GM19438 (cell line): Measurements from ENCODE around the gene KRTAP10-4.
"Not testable (repeated sequence)": the region's sequence is repeated elsewhere in the genome, so short reads cannot be mapped to it uniquely, and the experiment has no call there.

Source experiments
- ATAC-seq: cut with Tn5 transposase; IDR thresholded peaks from one replicate; pipeline ENCODE4 v1.9.1; 2021; ENCODE audit warnings: low read depth; ENCODE audit not compliant: unreplicated experiment

Gene KRTAP10-4

DNA sequence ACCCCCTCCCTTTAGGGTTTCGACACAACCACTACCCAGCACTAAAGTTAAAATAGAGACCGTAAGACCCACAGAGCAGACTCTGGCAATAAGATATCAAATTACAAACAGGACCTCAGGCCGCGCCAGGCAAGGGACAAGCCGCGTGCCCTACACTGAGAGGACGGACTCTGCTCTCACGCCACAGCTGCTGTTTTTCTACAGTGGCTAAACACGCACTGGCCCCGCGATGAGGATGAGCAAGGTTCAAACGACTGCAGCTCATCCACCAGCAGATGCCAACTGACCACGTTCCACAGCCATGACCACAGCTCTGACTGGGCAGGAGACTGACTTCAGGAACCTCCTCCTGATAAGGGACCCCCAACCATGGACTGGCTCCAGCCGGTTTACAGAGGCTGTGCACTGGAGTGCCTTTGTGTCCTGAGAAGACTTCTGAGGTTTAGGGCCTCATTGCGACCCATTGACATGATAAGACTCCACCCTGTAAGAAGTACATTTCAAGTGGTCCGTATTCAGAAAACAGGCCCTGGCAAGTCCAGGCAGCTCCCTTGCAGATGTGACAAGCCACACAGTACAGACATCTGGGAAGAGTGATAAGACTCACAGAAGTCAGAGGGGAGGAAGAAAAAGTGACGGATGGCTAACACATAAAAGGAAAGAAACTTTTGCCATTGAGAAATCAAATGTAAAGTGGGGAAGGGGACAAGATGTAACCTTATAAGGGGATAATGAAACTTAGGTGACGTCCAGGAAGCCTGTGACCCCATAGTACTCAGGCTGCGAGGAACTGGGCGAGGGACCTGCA, 20.3 kb downstream of the KRTAP10-4 start:
- no peak for ATAC-seq

DNA sequence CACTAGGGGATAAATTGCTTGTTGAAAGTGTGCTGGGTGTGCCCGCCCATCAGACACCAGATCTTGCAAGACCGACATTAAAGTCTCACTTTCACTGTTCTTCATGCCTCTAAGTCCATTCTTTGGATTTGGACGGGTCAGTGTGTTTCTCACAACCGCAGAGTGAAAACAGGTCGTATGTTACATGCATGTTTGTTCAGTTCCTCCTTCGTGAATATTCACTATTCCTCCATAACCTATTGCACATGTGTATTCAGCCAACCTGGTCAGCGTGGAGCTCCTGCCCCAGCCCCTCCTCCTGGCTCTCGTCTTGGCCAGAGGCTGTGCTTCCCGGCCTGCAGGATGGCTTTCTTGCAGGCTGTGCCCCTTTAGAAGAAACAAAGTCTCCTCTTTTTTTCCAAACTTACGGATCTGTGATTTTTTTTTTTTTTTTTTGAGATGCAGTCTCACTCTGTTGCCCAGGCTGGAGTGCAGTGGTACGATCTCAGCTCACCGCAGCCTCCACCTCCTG, 20.9 kb downstream of the KRTAP10-4 start:
- no peak for ATAC-seq

DNA sequence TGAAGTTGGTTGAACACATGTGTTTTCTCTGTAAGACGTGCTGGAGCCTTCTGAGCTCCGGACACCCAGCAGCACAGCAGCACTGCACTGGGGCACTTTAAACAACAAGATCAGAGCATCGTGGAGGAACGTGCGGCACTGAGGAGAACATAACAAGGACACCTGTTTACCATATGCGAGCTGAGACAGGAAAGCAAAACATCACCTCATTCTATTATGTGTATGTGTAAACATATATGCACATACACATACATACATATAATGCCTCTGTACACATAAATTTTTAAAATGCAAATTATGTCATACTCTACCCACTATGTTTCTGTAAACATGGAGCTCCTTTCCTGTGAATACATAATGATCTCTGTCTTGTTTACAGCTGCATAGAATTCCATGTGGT, 22.0 kb downstream of the KRTAP10-4 start:
- ATAC-seq = no peak

DNA sequence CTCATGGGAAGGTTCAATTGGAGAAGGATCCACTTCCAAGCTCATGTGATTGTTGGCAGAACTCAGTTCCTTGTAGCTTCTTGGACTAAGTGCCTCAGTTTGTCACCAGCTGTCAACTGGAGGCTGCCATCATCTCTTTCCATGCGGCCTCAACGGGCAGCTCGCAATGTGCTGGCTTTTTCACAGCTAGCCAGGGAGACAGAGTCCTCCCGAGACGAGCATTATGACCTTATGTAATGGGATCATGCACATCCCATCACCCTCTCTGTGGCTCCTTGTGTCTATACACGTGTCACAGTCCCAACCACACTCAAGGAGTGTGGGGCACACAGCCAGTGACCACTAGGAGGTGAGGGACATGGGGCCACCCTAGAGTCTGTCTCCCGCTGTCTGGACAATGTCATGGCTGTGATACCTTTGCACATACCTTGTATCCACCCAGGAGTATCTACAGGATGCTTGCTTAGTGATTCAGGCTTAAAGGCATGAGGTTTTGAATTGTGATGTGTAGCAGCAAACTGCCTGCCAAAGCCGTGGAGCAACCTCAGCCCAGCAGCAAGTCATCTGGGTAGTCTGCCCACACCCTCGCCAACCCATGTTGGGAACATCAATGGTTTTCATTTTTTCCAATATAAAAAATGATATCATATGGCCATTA, 22.7 kb downstream of the KRTAP10-4 start:
- ATAC-seq = no peak

DNA sequence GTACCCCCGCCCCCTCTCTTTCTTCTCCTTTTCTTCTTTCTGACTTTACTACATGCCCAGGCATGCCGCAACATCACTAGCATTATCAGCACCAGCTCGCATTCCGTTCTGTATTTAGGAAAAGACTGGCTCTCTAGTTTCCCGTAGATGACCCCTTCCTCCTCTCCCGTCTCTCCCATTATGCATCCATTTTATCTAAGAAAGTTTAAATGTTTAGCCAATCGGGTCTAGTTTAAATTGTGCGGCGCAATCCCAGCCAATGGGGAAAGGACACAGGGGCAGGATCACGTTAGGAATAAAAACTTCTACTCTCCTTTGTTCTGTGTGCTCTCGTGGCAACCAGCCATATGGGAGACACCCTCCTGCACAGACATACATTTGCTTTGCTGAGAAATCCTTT, 24.5 kb downstream of the KRTAP10-4 start:
- ATAC-seq = no peak

DNA sequence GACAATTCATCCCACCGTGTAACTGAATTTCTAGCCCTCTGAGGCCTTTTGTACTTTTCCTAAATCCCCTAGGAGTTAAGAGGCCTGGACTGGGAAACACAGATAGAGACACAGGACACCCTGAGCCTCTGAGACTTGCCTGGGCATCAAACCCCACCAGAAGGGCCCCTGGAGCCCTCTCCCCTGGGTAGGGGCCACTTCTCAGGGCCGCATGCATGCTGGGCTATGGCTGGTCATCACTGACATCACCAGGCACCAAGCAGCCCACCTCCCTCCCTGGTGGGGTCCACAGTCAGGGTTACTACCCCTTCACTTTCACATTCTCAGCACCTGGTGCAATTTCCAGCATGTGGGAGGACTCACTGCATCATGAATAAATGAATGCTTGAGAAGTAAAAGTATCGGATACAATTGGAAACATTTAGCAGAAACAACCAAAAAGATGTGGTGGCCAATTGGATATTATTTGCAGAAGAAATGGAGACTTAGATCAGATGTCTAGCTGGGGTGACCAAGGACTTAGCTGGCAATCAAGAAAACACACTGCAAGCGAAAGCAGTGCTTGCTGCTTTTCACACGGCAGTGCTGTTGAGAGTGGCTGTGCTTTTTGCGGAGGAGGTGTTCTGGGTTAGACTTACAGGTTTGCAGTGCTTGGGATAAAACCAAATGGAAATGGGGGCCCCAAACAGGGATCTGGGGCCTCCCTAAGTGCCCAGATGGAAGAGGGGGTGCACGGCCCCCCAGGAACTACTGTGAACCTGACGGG, 25.9 kb downstream of the KRTAP10-4 start:
- ATAC-seq = no peak

DNA sequence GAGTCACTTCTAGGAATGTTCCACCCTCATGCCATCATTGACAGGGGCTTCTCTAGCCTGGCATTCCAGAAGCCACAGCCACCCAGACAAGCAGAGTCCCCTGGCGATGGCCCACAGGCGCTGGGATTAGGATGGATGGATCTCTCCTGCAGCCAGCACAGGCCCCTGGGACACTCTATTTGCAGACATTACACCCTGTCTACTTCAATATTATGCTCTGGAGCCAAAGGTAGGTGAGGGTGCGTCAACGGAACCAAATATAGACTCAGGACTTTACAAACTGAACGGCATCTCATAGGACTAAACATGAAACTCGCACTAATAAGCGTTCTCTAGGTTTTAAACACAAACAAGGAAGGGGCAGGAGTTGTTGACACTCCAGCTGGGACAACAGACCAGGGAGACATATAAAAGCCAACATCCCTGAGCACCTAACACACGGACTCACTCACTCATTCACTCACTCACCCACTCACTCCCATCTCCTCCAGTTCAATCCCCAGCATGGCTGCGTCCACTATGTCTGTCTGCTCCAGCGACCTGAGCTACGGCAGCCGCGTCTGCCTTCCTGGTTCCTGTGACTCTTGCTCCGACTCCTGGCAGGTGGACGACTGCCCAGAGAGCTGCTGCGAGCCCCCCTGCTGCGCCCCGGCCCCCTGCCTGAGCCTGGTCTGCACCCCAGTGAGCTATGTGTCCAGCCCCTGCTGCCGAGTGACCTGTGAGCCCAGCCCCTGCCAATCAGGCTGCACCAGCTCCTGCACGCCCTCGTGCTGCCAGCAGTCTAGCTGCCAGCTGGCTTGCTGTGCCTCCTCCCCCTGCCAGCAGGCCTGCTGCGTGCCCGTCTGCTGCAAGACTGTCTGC, 26.8 kb downstream of the KRTAP10-4 start, which contains the start of gene KRTAP10-7:
TSS of gene KRTAP10-7 (plus strand) at position 480 of the 861 bp plus-strand sequence. CDS start at position 505, 25 bp downstream.
- not testable (repeated sequence) for ATAC-seq

DNA sequence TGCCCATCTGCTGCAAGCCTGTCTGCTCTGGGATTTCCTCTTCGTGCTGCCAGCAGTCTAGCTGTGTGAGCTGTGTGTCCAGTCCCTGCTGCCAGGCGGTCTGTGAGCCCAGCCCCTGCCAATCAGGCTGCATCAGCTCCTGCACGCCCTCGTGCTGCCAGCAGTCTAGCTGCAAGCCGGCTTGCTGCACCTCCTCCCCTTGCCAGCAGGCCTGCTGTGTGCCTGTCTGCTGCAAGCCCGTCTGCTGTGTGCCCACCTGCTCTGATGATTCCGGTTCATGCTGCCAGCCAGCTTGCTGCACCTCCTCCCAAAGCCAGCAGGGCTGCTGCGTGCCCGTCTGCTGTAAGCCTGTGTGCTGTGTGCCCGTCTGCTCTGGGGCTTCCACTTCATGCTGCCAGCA, 27.6 kb downstream of the KRTAP10-4 start:
- not testable (repeated sequence) for ATAC-seq

DNA sequence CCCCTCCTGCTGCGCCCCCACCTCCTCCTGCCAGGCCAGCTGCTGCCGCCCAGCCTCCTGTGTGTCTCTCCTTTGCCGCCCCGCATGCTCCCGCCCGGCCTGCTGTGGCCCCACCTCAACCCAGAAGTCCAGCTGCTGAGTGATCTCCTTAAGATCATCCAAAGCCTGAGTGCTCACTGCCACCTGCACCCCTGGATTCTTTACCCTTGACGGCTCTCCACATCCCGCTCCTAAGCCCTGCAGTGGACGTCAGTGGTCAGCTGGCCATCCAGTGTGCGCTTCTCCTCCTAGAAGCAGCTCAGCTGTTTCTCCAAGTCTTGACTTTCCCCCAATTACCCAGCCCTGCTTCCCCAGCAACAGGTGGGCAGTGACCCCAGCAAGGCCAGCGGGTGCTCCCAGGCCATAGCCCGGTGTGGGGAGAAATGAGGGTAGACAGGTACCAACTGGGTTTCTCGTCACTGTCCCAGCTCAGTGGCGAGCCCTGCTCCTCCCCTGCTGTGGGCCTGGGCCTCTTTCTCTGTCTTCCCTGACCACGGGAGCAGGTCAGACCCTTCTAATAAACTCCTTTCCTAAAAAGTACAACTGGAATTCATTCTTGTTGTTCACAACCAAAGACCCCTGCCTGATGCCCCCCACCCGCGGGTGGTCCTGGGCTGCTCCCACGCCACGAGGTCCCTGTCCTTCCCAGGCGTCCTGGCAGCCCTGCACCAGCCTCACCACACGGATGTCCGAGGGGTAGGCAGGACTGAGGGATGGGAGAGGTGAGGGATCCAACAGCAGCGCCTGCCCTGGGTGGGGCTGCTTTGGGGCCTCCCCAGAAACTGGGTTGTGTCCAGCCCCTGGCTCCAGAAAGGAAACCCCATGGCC, 28.3 kb downstream of the KRTAP10-4 start:
- ATAC-seq = no peak

DNA sequence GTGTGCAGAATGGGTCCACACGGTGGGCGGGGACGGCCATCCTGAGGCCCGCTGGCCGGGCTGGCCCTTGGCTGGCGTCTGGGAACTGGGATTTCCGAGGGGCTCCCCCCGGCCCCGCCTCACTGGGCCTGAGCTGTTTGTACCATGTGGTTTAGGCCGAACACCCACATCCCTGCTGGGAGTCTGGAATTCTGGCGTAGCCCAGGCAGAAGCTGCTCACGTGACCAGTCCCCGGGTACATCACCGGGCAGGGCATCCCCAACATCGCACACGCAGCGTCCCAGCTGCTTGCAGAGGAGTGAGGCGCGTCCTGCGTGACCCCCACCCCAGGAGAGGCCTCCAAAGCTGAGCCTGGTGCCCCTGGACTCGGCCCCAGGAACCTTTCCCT, 28.9 kb downstream of the KRTAP10-4 start:
- ATAC-seq = no peak

DNA sequence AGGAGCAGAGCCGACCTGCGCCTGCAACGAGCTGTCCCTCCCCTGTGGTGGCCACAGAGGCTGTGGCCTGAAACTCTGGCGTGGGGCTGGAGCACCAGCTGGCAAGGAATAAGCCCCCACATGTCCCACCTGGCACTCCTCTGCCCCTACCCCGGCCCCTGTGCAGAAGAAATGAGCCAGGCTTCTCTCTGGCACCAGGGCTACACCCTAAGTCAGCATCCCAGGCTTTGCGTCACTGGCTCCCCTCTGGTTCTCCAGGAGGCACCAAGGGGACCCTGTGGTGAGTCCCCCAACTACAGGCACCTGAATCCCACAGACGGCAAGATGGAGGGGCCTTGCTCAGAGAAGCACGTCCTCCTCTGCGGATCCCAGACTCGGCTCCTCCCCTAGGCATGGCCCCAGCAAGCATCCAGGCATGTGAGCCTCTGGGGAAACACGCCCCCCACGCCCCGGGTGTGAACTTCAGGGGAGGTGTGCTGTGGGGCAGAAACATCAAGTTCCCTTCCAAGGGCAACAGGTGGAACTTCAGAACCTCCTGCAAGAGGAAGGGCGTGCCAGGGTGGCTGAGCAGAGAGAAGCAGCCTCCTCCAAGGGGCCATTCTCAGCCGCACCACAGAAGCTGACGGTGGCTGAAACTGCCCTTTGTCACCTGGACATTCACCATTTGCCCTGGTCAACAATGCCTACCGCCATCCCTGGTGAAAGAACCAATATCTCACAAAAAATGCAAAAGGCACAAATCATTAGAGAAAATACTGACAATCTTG, 29.8 kb downstream of the KRTAP10-4 start:
- ATAC-seq = no peak

DNA sequence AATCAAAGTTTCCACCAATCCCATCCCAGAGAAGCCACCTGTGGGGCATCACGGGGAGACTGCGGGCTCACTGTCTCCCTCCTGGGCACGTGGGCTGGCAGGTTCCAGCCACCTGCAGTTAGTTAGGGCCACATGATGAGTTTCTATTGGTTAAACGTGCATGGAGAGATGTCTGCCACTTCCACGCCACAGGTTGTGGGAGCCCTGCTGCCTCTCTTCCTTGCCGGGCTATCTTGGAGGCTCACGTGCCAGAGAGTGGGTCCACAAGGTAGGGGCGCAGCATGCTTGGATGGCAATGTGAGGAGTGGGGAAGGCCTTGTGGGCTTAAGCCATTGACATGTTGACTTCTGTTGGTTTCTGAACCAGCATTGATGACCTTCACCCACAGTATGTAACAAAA, 30.4 kb downstream of the KRTAP10-4 start:
- no peak for ATAC-seq

DNA sequence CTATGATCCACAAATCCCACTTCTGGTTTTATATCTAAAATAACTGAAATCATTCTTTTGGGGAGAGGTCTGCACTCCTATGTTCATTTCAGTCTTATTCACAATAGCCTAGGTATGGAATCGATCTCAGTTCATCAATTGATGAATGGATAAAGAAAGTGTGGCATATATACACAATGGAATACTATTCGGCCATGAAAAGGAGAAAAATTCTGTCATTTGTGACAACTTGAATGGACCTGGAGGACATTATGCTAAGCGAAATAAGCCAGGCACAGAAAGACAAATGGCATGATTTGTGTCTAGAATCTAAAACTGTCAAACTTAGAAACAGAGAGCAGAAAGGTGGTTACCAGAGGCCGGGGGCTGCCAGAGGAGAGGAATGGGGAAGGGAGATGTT, 33.0 kb downstream of the KRTAP10-4 start:
- ATAC-seq = no peak

DNA sequence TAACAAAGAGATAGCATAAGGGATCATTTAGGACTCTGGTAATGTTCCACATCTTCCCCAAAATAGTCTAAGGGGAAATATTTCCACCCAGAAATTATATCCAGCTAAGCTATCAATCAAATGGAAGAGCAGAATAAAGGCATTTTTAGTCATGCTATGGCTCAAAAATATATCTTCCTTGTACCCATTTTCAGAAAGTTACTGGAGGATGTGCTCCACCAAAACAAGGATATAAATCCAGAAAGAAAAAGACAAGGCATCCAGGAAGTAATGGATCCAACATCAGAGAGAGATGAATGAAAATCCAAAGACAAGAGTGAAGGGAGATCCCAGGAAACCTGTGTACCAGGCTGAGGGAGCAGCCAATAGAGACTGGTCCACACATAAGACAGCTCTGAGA, 35.7 kb downstream of the KRTAP10-4 start:
- no peak for ATAC-seq

DNA sequence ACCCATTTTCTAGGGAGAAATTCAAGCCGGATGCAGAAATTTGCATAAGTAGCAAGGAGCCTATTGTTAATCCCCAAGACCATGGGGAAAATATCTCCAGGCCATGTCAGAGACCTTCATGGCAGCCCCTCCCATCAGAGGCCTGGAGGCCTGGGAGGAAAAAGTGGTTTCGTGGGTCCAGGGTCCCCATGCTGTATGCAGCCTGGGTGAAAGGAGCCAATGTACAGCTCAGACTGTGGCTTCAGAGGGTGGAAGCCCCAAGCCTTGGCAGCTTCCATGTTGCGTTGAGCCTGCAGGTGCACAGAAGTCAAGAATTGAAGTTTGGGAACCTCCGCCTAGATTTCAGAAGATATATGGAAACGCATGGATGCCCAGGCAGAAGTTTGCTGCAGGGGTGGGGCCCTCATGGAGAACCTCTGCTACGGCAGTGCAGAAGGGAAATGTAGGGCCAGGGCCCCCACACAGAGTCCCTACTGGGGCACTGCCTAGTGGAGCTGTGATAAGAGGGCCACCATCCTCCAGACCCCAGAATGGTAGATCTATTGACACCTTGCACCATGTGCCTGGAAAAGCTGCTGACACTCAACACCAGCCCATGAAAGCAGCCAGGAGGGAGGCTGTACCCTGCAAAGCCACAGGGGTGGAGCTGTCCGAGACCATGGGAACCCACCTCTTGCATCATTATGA, 36.8 kb downstream of the KRTAP10-4 start:
- not testable (repeated sequence) for ATAC-seq

DNA sequence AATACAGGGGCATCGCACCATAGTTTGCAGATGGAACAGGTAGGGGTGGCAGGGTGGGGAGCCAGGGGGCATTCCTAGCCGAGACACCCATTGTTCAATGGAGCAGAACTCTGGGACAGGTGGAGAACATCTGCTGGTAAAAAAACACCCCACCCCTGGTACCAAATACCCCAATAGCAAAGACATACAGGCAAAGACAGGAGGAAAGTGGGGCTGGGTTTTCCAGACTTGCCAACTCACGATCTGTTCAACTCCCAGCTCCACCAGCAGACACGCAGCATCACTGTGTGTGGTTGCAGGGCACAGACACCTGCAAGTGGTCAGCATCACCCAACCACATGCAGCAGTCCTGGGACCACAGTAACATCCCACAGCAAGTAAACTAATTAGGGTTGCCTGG, 38.0 kb downstream of the KRTAP10-4 start:
- ATAC-seq = no peak

DNA sequence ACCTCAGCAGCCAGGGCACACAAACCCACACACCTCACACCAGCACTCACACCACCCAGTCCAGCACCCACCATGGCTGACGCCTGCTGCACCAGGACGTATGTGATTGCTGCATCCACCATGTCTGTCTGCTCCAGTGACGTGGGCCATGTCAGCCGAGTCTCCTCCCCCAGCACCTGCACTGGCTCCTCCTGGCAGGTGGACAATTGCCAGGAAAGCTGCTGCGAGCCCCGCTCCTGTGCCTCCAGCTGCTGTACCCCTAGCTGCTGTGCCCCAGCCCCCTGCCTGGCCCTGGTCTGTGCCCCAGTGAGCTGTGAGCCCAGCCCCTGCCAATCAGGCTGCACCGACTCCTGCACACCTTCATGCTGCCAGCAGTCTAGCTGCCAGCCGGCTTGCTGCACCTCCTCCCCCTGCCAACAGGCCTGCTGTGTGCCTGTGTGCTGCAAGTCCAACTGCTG, 38.5 kb downstream of the KRTAP10-4 start, which contains the start of gene KRTAP10-8:
TSS of gene KRTAP10-8 (plus strand) at position 51 of the 458 bp plus-strand sequence. CDS start at position 73, 22 bp downstream.
- ATAC-seq = no peak
